ENCODE measurements around the gene CHRD.
A peak's percentile ranks its signal among the peaks of the same experiment; 100 is the strongest.

CHRD gene

DNA sequence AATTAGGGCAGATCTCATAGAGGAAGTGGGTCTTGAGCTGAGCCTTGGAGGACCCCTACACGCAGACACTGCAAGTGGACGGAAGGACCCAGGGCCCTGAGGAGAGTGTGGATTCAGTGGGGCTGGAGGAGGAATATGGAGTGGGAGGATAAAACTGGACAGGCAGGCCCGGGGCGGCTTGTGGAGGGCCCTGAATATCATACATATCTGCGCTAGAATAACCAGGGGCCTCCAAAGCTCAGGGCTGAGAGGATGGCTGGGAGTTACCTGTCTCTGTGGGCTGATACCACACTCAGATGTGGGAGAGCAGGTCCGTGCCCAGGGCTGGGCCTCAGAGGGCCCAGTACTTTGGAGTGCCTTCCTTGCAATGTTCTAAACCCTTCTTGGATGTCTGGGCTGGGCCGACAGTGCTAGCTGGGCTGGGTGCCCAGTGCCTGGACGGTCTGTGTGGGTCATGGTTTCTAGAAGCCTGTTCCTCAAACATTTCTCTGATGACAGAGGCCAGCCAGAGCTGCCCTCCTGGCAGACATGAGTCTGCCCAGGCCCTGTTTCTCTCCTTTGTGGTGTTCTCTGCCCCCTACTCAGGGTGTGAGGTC lies 29.6 kb downstream of the CHRD start:
- no peaks in the 10 kb centered on the region for H3K36me3 ChIP-seq
- H3K4me3 ChIP-seq (ENCODE audit: low read depth, low read length) = no peak overlapping the region
- no peak overlapping the region for H3K27ac ChIP-seq
- no peaks in the 10 kb centered on the region for H3K9me3 ChIP-seq (ENCODE audit: severe bottlenecking)
- H3K27me3 ChIP-seq (ENCODE audit: insufficient read depth, low read depth, severe bottlenecking) = no peaks in the 10 kb centered on the region
- TF ChIP-seq, protein P1, sequence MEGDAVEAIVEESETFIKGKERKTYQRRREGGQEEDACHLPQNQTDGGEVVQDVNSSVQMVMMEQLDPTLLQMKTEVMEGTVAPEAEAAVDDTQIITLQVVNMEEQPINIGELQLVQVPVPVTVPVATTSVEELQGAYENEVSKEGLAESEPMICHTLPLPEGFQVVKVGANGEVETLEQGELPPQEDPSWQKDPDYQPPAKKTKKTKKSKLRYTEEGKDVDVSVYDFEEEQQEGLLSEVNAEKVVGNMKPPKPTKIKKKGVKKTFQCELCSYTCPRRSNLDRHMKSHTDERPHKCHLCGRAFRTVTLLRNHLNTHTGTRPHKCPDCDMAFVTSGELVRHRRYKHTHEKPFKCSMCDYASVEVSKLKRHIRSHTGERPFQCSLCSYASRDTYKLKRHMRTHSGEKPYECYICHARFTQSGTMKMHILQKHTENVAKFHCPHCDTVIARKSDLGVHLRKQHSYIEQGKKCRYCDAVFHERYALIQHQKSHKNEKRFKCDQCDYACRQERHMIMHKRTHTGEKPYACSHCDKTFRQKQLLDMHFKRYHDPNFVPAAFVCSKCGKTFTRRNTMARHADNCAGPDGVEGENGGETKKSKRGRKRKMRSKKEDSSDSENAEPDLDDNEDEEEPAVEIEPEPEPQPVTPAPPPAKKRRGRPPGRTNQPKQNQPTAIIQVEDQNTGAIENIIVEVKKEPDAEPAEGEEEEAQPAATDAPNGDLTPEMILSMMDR (IDR thresholded peaks at IDR 0.05; ENCODE audit: low read depth, low read length) = no peak
- DNase-seq = no peak

GRCh38 chr3:184409946-184410500 lies 30.2 kb downstream of the CHRD start:
- Histone ChIP-seq H3K4me3 (ENCODE audit: low read depth, low read length) (no peak overlapping the region), H3K9me3 (ENCODE audit: severe bottlenecking) (no peaks in the 10 kb centered on the region), H3K36me3 (no peaks in the 10 kb centered on the region), H3K27me3 (ENCODE audit: insufficient read depth, low read depth, severe bottlenecking) (no peaks in the 10 kb centered on the region), H3K27ac (no peak overlapping the region)
- DNase-seq = no peak
- TF ChIP-seq, protein P1 (IDR thresholded peaks at IDR 0.05; ENCODE audit: low read depth, low read length) = no peak

DNA sequence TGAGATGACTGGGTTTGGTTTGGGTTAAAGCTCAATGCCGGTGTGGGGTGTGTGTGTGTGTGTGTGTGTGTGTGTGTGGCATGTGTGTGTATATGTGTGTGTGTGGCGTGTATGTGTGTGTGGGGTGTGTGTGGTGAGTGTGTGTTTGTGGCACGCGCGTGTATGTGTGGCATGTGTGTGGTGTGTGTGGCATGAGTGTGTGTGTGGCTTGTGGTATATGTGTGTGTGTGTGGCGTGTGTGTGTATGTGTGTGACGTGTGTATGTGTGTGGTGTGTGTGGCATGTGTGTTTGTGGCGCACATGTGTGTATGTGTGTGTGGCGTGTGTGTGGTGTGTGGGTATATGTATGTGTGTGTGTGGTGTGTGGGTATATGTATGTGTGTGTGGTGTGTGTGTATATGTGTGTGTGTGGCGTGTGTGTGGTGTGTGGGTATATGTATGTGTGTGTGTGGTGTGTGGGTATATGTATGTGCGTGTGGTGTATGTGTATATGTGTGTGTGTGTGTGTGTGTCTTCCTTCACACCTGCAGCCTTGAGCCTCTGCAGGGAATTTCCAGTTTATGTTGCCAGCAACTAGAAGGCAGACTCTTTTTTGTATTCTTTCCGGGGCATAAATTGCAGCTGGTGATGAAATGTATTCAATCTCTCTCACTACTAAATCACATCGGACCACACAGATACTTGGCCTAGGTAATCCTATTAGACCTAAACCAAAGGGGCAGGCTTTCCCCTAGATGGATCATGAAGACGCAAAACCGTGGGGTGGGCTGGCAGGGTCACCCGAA lies 34.8 kb downstream of the CHRD start:
- Histone ChIP-seq H3K4me3 (ENCODE audit: low read depth, low read length) (no peak overlapping the region), H3K36me3 (no peaks in the 10 kb centered on the region), H3K27ac (no peak overlapping the region), H3K9me3 (ENCODE audit: severe bottlenecking) (no peaks in the 10 kb centered on the region), H3K27me3 (ENCODE audit: insufficient read depth, low read depth, severe bottlenecking) (no peaks in the 10 kb centered on the region)
- TF ChIP-seq, protein P1 (IDR thresholded peaks at IDR 0.05; ENCODE audit: low read depth, low read length) = no peak
- DNase-seq = peak; percentile 67

DNA sequence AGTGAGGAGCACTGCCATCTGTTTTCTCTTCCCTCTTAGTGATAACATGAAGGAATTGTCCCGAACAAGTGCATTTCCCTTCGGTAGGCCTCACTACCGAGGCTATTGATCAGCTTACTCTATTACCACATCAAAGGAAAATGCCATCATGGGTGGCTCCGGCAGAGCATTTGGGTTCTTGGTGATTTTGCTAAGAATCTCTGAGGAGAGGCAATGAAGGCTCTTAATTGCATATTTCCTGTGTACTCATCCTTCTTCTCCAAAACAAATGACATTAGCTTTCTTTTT lies 35.3 kb downstream of the CHRD start:
- H3K27me3 ChIP-seq (ENCODE audit: insufficient read depth, low read depth, severe bottlenecking) = no peaks in the 10 kb centered on the region
- H3K4me3 ChIP-seq (ENCODE audit: low read depth, low read length) = no peak overlapping the region
- TF ChIP-seq, protein P1 (IDR thresholded peaks at IDR 0.05; ENCODE audit: low read depth, low read length) = no peak
- H3K27ac ChIP-seq = no peak overlapping the region
- no peaks in the 10 kb centered on the region for H3K9me3 ChIP-seq (ENCODE audit: severe bottlenecking)
- no peaks in the 10 kb centered on the region for H3K36me3 ChIP-seq
- no peak for DNase-seq

- H3K9me3 ChIP-seq (ENCODE audit: severe bottlenecking) = peaks cover 5% of the 10 kb centered on the region
- TF ChIP-seq, protein P1 (IDR thresholded peaks at IDR 0.05; ENCODE audit: low read depth, low read length) = peak; percentile 98
- no peak overlapping the region for H3K27ac ChIP-seq
- no peak overlapping the region for H3K4me3 ChIP-seq (ENCODE audit: low read depth, low read length)
- no peaks in the 10 kb centered on the region for H3K36me3 ChIP-seq
- DNase-seq = peak; percentile 72
- no peaks in the 10 kb centered on the region for H3K27me3 ChIP-seq (ENCODE audit: insufficient read depth, low read depth, severe bottlenecking)
Observed at GRCh38 chr3:184417619-184418327, 37.9 kb downstream of the CHRD start.
